Right lobe of liver (tissue), 4 donors: ENCODE data around the gene PKLR.

Experiments
- POLR2A ChIP-seq: fragments of 450-650 bp; IDR thresholded peaks from one replicate; pipeline ENCODE4 v1.6.1; 2017; ENCODE audit warnings: antibody characterized with exemption, mild to moderate bottlenecking
- TF ChIP-seq, protein P1 (sequence below), 4 donors: fragments of 200-600 bp in 3 of 4; fragments of 450-650 bp in 1 of 4; IDR thresholded peaks; one replicate each; pipeline versions ENCODE4 v1.5.1 to v1.8.0; 2016 to 2022; ENCODE audit warnings: antibody characterized with exemption in 4 of 4, mild to moderate bottlenecking in 2 of 4
- donor health status: DM: no; HTN: no; CAD: no.
- donor health status: DM: no; HTN: no; CAD: no.
- donor health status: DM: no; HTN: yes; CAD: no.

DNA sequence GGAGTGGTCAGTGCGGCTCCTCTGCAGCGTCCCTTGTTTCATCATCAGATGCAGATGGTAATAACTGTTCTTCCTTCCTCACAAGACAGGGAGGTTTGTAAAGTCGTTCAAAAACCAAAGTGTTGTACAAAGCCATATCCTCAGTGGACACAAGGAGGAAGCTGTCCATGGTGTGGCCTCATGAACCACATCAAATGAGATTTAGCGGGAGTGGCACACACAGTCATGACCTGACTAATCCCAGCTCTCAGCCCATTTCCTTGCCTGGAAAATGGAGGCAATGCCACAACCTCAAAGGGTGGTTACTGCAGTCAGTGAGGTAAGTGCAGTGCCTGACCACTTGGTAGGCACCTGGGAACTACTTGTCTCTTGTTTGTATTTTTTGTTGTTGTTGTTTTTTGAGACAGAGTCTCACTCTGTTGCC is 59.4 kb downstream of the PKLR start:
- TF ChIP-seq, protein P1, sequence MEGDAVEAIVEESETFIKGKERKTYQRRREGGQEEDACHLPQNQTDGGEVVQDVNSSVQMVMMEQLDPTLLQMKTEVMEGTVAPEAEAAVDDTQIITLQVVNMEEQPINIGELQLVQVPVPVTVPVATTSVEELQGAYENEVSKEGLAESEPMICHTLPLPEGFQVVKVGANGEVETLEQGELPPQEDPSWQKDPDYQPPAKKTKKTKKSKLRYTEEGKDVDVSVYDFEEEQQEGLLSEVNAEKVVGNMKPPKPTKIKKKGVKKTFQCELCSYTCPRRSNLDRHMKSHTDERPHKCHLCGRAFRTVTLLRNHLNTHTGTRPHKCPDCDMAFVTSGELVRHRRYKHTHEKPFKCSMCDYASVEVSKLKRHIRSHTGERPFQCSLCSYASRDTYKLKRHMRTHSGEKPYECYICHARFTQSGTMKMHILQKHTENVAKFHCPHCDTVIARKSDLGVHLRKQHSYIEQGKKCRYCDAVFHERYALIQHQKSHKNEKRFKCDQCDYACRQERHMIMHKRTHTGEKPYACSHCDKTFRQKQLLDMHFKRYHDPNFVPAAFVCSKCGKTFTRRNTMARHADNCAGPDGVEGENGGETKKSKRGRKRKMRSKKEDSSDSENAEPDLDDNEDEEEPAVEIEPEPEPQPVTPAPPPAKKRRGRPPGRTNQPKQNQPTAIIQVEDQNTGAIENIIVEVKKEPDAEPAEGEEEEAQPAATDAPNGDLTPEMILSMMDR (IDR thresholded peaks at IDR 0.05), result no peak
- no peak for TF ChIP-seq POLR2A
